Colonic mucosa (tissue), 4 donors: ENCODE measurements around the gene GAPVD1. TPM values are rescaled to one million over a fixed set of nuclear protein-coding genes. Genes with fewer than 3 reads are reported as not detected.
"Not testable (repeated sequence)": the region's sequence is repeated elsewhere in the genome, so short reads cannot be mapped to it uniquely, and the experiment has no call there.

Source experiments
- DNase-seq: peaks from one replicate; pipeline ENCODE4 v3.0.0-alpha.2; 2020
- H3K27ac ChIP-seq: fragments of 200-600 bp; one replicate; pipeline ENCODE4 v1.8.0; 2021
- H3K27me3 ChIP-seq: fragments of 200-600 bp; one replicate; pipeline ENCODE4 v1.8.0; 2021
- H3K36me3 ChIP-seq: fragments of 200-600 bp; one replicate; pipeline ENCODE4 v1.8.0; 2021
- H3K4me1 ChIP-seq: fragments of 200-600 bp; one replicate; pipeline ENCODE4 v1.8.0; 2021; ENCODE audit warnings: mild to moderate bottlenecking
- H3K4me3 ChIP-seq: fragments of 200-600 bp; one replicate; pipeline ENCODE4 v1.8.0; 2021
- H3K9ac ChIP-seq, 2 donors: one replicate each; pipeline ENCODE4 v1.7.0; 2013; ENCODE audit warnings: control low read depth in 2 of 2, low read depth in 2 of 2, low read length in 2 of 2
- H3K9me3 ChIP-seq: fragments of 200-600 bp; one replicate; pipeline ENCODE4 v1.8.0; 2021
- CTCF ChIP-seq: fragments of 200-600 bp; IDR thresholded peaks from one replicate; pipeline ENCODE4 v1.8.0; 2022; ENCODE audit warnings: antibody characterized with exemption, mild to moderate bottlenecking
- intact Hi-C: fragments of 100-400 bp; cut with DNase I; formaldehyde crosslinking; loops from one replicate; pipeline ENCODE4 v1.14.1; 2022
- total RNA-seq, 2 donors: library from RNA; stranded (reverse); fragmentation: NEBNext Ultra II Directional in 1 of 2; extraction: Animal tissue kit (Norgen Biotek cat#: 25700) in 1 of 2; gene quantifications; one replicate each; pipeline ENCODE4 v1.2.1, GENCODE V29; 2021
- donor health status: healthy.
- donor health status: DM: no; HTN: no; CAD: no.
- donor health status: DM: no; HTN: no; CAD: no.

Gene GAPVD1
- total RNA-seq, 2 donors from 2014 or later, result 38.9 to 42.0 TPM

- Histone ChIP-seq H3K9me3 (no peaks in the 10 kb centered on the region), H3K9ac (no peak overlapping the region), H3K36me3 (peaks cover 11% of the 10 kb centered on the region), H3K4me1 (no peaks in the 10 kb centered on the region), H3K27me3 (no peaks in the 10 kb centered on the region), H3K4me3 (no peak overlapping the region), H3K27ac (no peak overlapping the region)
- no peak for DNase-seq
- intact Hi-C loops, result no loop called here
- no peak for TF ChIP-seq CTCF
Observed at GRCh38 chr9:125312411-125312810, 50.8 kb downstream of the GAPVD1 start.

- H3K9ac ChIP-seq, H3K4me3 ChIP-seq, H3K27me3 ChIP-seq, intact Hi-C loops, DNase-seq, H3K9me3 ChIP-seq, H3K4me1 ChIP-seq, H3K27ac ChIP-seq: not testable (repeated sequence)
- peaks cover 11% of the 10 kb centered on the region for H3K36me3 ChIP-seq
Observed at GRCh38 chr9:125316359-125316758, 54.7 kb downstream of the GAPVD1 start.

GRCh38 chr9:125317704-125318103 lies 56.1 kb downstream of the GAPVD1 start:
- H3K4me3 ChIP-seq, result no peak overlapping the region
- peaks cover 11% of the 10 kb centered on the region for H3K36me3 ChIP-seq
- no peak for TF ChIP-seq CTCF
- no peak overlapping the region for H3K9ac ChIP-seq
- no peak for DNase-seq
- intact Hi-C loops, result no loop called here
- H3K27me3 ChIP-seq, result no peaks in the 10 kb centered on the region
- no peaks in the 10 kb centered on the region for H3K9me3 ChIP-seq
- no peak overlapping the region for H3K27ac ChIP-seq
- no peaks in the 10 kb centered on the region for H3K4me1 ChIP-seq

- H3K9me3 ChIP-seq, result no peaks in the 10 kb centered on the region
Observed at GRCh38 chr9:125321496-125321895, 59.9 kb downstream of the GAPVD1 start.

GRCh38 chr9:125323615-125324014 lies 62.0 kb downstream of the GAPVD1 start:
- Histone ChIP-seq H3K27ac (no peak overlapping the region), H3K36me3 (peaks cover 8% of the 10 kb centered on the region), H3K9me3 (no peaks in the 10 kb centered on the region), H3K9ac (no peak overlapping the region), H3K27me3 (no peaks in the 10 kb centered on the region), H3K4me1 (no peaks in the 10 kb centered on the region), H3K4me3 (no peak overlapping the region)
- TF ChIP-seq CTCF, result no peak
- intact Hi-C loops, result no loop called here
- no peak for DNase-seq

More at GRCh38 chr9:125321496-125321895, 59.9 kb downstream of the GAPVD1 start:
- H3K4me1 ChIP-seq, result no peaks in the 10 kb centered on the region
- H3K27ac ChIP-seq, result no peak overlapping the region
- H3K4me3 ChIP-seq, result no peak overlapping the region
- DNase-seq, result no peak
- intact Hi-C loops, result no loop called here
- no peak for TF ChIP-seq CTCF
- H3K27me3 ChIP-seq, result no peaks in the 10 kb centered on the region
- H3K36me3 ChIP-seq, result peaks cover 8% of the 10 kb centered on the region
- no peak overlapping the region for H3K9ac ChIP-seq

GRCh38 chr9:125325826-125326225 lies 64.2 kb downstream of the GAPVD1 start:
- H3K4me3 ChIP-seq, result no peak overlapping the region
- H3K36me3 ChIP-seq, result peaks cover 8% of the 10 kb centered on the region
- no peak for TF ChIP-seq CTCF
- H3K9me3 ChIP-seq, result no peaks in the 10 kb centered on the region
- no peaks in the 10 kb centered on the region for H3K27me3 ChIP-seq
- no peak overlapping the region for H3K9ac ChIP-seq
- H3K27ac ChIP-seq, result no peak overlapping the region
- DNase-seq, result no peak
- no peaks in the 10 kb centered on the region for H3K4me1 ChIP-seq
- intact Hi-C loops, result no loop called here
